IPS-20b (cell line): Measurements from ENCODE around the gene RAET1G.

Experiments used
- H3K27ac ChIP-seq: one replicate; pipeline ENCODE4 v1.5.1; 2013; ENCODE audit warnings: low read length
- H3K27me3 ChIP-seq: 2 replicates; pipeline ENCODE4 v1.6.1; 2013; ENCODE audit warnings: mild to moderate bottlenecking, low read length, inconsistent platforms; ENCODE audit not compliant: insufficient read depth
- H3K36me3 ChIP-seq: 2 replicates; pipeline ENCODE4 v1.6.1; 2013; ENCODE audit warnings: low read depth, mild to moderate bottlenecking, inconsistent platforms, low read length, moderate library complexity; ENCODE audit not compliant: insufficient read depth
- H3K4me1 ChIP-seq: 2 replicates; pipeline ENCODE4 v1.6.1; 2013; ENCODE audit warnings: mild to moderate bottlenecking, control low read depth, inconsistent platforms, low read length, moderate library complexity; ENCODE audit not compliant: insufficient read depth
- H3K4me3 ChIP-seq: 2 replicates; pipeline ENCODE4 v1.5.1; 2013; ENCODE audit warnings: mild to moderate bottlenecking, low read length, inconsistent platforms
- H3K9ac ChIP-seq: 2 replicates; pipeline ENCODE4 v1.6.1; 2013; ENCODE audit warnings: low read depth, mild to moderate bottlenecking, inconsistent platforms, low read length, moderate library complexity
- H3K9me3 ChIP-seq: 2 replicates; pipeline ENCODE4 v1.6.1; 2013; ENCODE audit warnings: mild to moderate bottlenecking, low read depth, low read length, inconsistent platforms; ENCODE audit not compliant: insufficient read depth

Gene RAET1G

GRCh38 chr6:149884617-149885016, 38.3 kb downstream of the RAET1G start:
- H3K4me1 ChIP-seq, result no peaks in the 10 kb centered on the region
- no peak overlapping the region for H3K27ac ChIP-seq
- no peaks in the 10 kb centered on the region for H3K9me3 ChIP-seq
- H3K36me3 ChIP-seq, result no peaks in the 10 kb centered on the region
- no peak overlapping the region for H3K9ac ChIP-seq
- no peak overlapping the region for H3K4me3 ChIP-seq
- H3K27me3 ChIP-seq, result peaks cover 28% of the 10 kb centered on the region

GRCh38 chr6:149884215-149884614, 38.7 kb downstream of the RAET1G start:
- H3K4me1 ChIP-seq, result no peaks in the 10 kb centered on the region
- no peaks in the 10 kb centered on the region for H3K36me3 ChIP-seq
- no peak overlapping the region for H3K9ac ChIP-seq
- no peaks in the 10 kb centered on the region for H3K9me3 ChIP-seq
- H3K27me3 ChIP-seq, result peaks cover 29% of the 10 kb centered on the region
- no peak overlapping the region; the same call in 1 of the 2 replicates for H3K4me3 ChIP-seq
- H3K27ac ChIP-seq, result no peak overlapping the region

GRCh38 chr6:149881860-149882259, 41.1 kb downstream of the RAET1G start:
- no peaks in the 10 kb centered on the region for H3K4me1 ChIP-seq

GRCh38 chr6:149881066-149881766, 41.7 kb downstream of the RAET1G start:
- Histone ChIP-seq H3K27ac (no peak overlapping the region), H3K4me1 (no peaks in the 10 kb centered on the region), H3K9ac (no peak overlapping the region), H3K27me3 (peaks cover 36% of the 10 kb centered on the region), H3K36me3 (no peaks in the 10 kb centered on the region), H3K9me3 (no peaks in the 10 kb centered on the region), H3K4me3 (no peak overlapping the region)

More at GRCh38 chr6:149881860-149882259, 41.1 kb downstream of the RAET1G start:
- Histone ChIP-seq H3K27me3 (peaks cover 36% of the 10 kb centered on the region), H3K4me3 (no peak overlapping the region), H3K27ac (no peak overlapping the region), H3K36me3 (no peaks in the 10 kb centered on the region), H3K9ac (no peak overlapping the region), H3K9me3 (no peaks in the 10 kb centered on the region)

- H3K4me3 ChIP-seq, result no peak overlapping the region
- no peak overlapping the region for H3K27ac ChIP-seq
- H3K9ac ChIP-seq, result no peak overlapping the region
- peaks cover 14% of the 10 kb centered on the region; the same call in 1 of the 2 replicates for H3K27me3 ChIP-seq
- no peaks in the 10 kb centered on the region for H3K36me3 ChIP-seq
- H3K4me1 ChIP-seq, result no peaks in the 10 kb centered on the region
- no peaks in the 10 kb centered on the region for H3K9me3 ChIP-seq
Measured at GRCh38 chr6:149877659-149878058, 45.3 kb downstream of the RAET1G start.

- no peaks in the 10 kb centered on the region for H3K4me1 ChIP-seq
- no peak overlapping the region for H3K27ac ChIP-seq
- no peak overlapping the region for H3K9ac ChIP-seq
- H3K9me3 ChIP-seq, result no peaks in the 10 kb centered on the region; the same call in 1 of the 2 replicates
- no peak overlapping the region for H3K4me3 ChIP-seq
- H3K27me3 ChIP-seq, result peaks cover 14% of the 10 kb centered on the region; the same call in 1 of the 2 replicates
- no peaks in the 10 kb centered on the region for H3K36me3 ChIP-seq
Measured at GRCh38 chr6:149876241-149876933, 46.5 kb downstream of the RAET1G start.

- H3K4me3 ChIP-seq, result no peak overlapping the region
- no peaks in the 10 kb centered on the region for H3K36me3 ChIP-seq
- H3K27me3 ChIP-seq, result peaks cover 2% of the 10 kb centered on the region; the same call in 1 of the 2 replicates
- H3K4me1 ChIP-seq, result peaks cover 9% of the 10 kb centered on the region
- no peak overlapping the region for H3K9ac ChIP-seq
- no peak overlapping the region for H3K27ac ChIP-seq
- no peaks in the 10 kb centered on the region; the same call in 1 of the 2 replicates for H3K9me3 ChIP-seq
Measured at GRCh38 chr6:149872233-149872632, 50.7 kb downstream of the RAET1G start.

GRCh38 chr6:149871182-149871581, 51.7 kb downstream of the RAET1G start:
- no peaks in the 10 kb centered on the region; the same call in 1 of the 2 replicates for H3K9me3 ChIP-seq
- no peak overlapping the region for H3K27ac ChIP-seq
- no peaks in the 10 kb centered on the region for H3K27me3 ChIP-seq
- no peak overlapping the region for H3K9ac ChIP-seq
- H3K36me3 ChIP-seq, result no peaks in the 10 kb centered on the region
- peaks cover 9% of the 10 kb centered on the region for H3K4me1 ChIP-seq
- H3K4me3 ChIP-seq, result no peak overlapping the region

GRCh38 chr6:149869275-149869892, 53.5 kb downstream of the RAET1G start:
- Histone ChIP-seq H3K9ac (no peak overlapping the region; the same call in 1 of the 2 replicates), H3K27ac (no peak overlapping the region), H3K27me3 (no peaks in the 10 kb centered on the region), H3K36me3 (no peaks in the 10 kb centered on the region), H3K4me3 (no peak overlapping the region), H3K9me3 (no peaks in the 10 kb centered on the region; the same call in 1 of the 2 replicates), H3K4me1 (peaks cover 9% of the 10 kb centered on the region)

GRCh38 chr6:149867876-149868640, 54.9 kb downstream of the RAET1G start:
- H3K9me3 ChIP-seq, result no peaks in the 10 kb centered on the region; the same call in 1 of the 2 replicates
- H3K27ac ChIP-seq, result peak overlapping the region; percentile 38
- no peak overlapping the region for H3K4me3 ChIP-seq
- H3K9ac ChIP-seq, result peak overlapping the region; percentile 35; the same call in 1 of the 2 replicates
- peaks cover under 1% of the 10 kb centered on the region for H3K27me3 ChIP-seq
- peaks cover 9% of the 10 kb centered on the region for H3K4me1 ChIP-seq
- H3K36me3 ChIP-seq, result no peaks in the 10 kb centered on the region
